ENCODE data around the gene PPP1R26.
"Not testable (repeated sequence)": the region's sequence is repeated elsewhere in the genome, so short reads cannot be mapped to it uniquely, and the experiment has no call there.

Gene PPP1R26

GRCh38 chr9:135506327-135507103 lies 26.9 kb downstream of the PPP1R26 start:
- no peak for FAIRE-seq

- no peak for FAIRE-seq
Observed at GRCh38 chr9:135507104-135508035, 27.8 kb downstream of the PPP1R26 start.

GRCh38 chr9:135508211-135508820 lies 28.7 kb downstream of the PPP1R26 start:
- FAIRE-seq: no peak

GRCh38 chr9:135509458-135509857 lies 29.9 kb downstream of the PPP1R26 start:
- no peak for FAIRE-seq

- FAIRE-seq: no peak
Observed at GRCh38 chr9:135512241-135512603, 32.6 kb downstream of the PPP1R26 start.

GRCh38 chr9:135512904-135513303 lies 33.3 kb downstream of the PPP1R26 start:
- FAIRE-seq: no peak

- FAIRE-seq: no peak
Observed at GRCh38 chr9:135513351-135513846, 33.8 kb downstream of the PPP1R26 start.

- FAIRE-seq: not testable (repeated sequence)
Observed at GRCh38 chr9:135513906-135514305, 34.3 kb downstream of the PPP1R26 start.

GRCh38 chr9:135514342-135515082 lies 34.9 kb downstream of the PPP1R26 start:
- no peak for FAIRE-seq

GRCh38 chr9:135515083-135515951 lies 35.7 kb downstream of the PPP1R26 start:
- FAIRE-seq: no peak

- FAIRE-seq: no peak
Observed at GRCh38 chr9:135516132-135516860, 36.7 kb downstream of the PPP1R26 start.

GRCh38 chr9:135517407-135517822 lies 37.8 kb downstream of the PPP1R26 start:
- no peak for FAIRE-seq

- no peak for FAIRE-seq
Observed at GRCh38 chr9:135519179-135519971, 39.8 kb downstream of the PPP1R26 start.

- no peak for FAIRE-seq
Observed at GRCh38 chr9:135520916-135521607, 41.5 kb downstream of the PPP1R26 start, which contains the start of gene LCN1. TSS of gene LCN1 (plus strand) at chr9:135521440. CDS start at chr9:135521498, 58 bp downstream.

- FAIRE-seq: no peak
Observed at GRCh38 chr9:135521608-135522095, 42.1 kb downstream of the PPP1R26 start.

GRCh38 chr9:135522137-135522877 lies 42.7 kb downstream of the PPP1R26 start:
- FAIRE-seq: no peak

GRCh38 chr9:135522931-135523330 lies 43.3 kb downstream of the PPP1R26 start:
- no peak for FAIRE-seq

- FAIRE-seq: no peak
Observed at GRCh38 chr9:135523521-135524129, 44.0 kb downstream of the PPP1R26 start.
